IPS-15b (cell line): ENCODE results near the gene NAP1L1.

Experiments used
- H3K27me3 ChIP-seq: one replicate; pipeline ENCODE4 v1.6.1; 2013; ENCODE audit warnings: low read length; ENCODE audit not compliant: control insufficient read depth, insufficient read depth
- H3K36me3 ChIP-seq: one replicate; pipeline ENCODE4 v1.6.1; 2013; ENCODE audit warnings: low read length; ENCODE audit not compliant: control insufficient read depth, insufficient read depth
- H3K4me1 ChIP-seq: one replicate; pipeline ENCODE4 v1.6.1; 2013; ENCODE audit warnings: mild to moderate bottlenecking, low read length; ENCODE audit not compliant: control insufficient read depth, insufficient read depth
- H3K4me3 ChIP-seq: one replicate; pipeline ENCODE4 v1.5.1; 2013; ENCODE audit warnings: low read depth, low read length
- H3K9ac ChIP-seq: one replicate; pipeline ENCODE4 v1.6.1; 2013; ENCODE audit warnings: low read depth, mild to moderate bottlenecking, low read length
- H3K9me3 ChIP-seq: one replicate; pipeline ENCODE4 v1.6.1; 2013; ENCODE audit warnings: mild to moderate bottlenecking, low read length; ENCODE audit not compliant: control insufficient read depth, insufficient read depth

The NAP1L1 gene

GRCh38 chr12:76108356-76108755, 23.9 kb upstream of the NAP1L1 start:
- Histone ChIP-seq H3K4me3 (no peak overlapping the region), H3K36me3 (no peaks in the 10 kb centered on the region), H3K27me3 (no peaks in the 10 kb centered on the region), H3K9ac (no peak overlapping the region), H3K9me3 (no peaks in the 10 kb centered on the region), H3K4me1 (no peaks in the 10 kb centered on the region)

GRCh38 chr12:76106631-76107030, 22.1 kb upstream of the NAP1L1 start:
- no peaks in the 10 kb centered on the region for H3K27me3 ChIP-seq
- H3K4me3 ChIP-seq = no peak overlapping the region
- H3K9ac ChIP-seq = no peak overlapping the region
- peaks cover under 1% of the 10 kb centered on the region for H3K4me1 ChIP-seq
- no peaks in the 10 kb centered on the region for H3K9me3 ChIP-seq
- H3K36me3 ChIP-seq = no peaks in the 10 kb centered on the region

- Histone ChIP-seq H3K27me3 (no peaks in the 10 kb centered on the region), H3K9me3 (no peaks in the 10 kb centered on the region)
These were observed 19.5 kb upstream of the NAP1L1 start for GRCh38 chr12:76103958-76104357.

GRCh38 chr12:76101739-76102385, 17.4 kb upstream of the NAP1L1 start:
- no peaks in the 10 kb centered on the region for H3K27me3 ChIP-seq
- peaks cover 4% of the 10 kb centered on the region for H3K4me1 ChIP-seq
- H3K4me3 ChIP-seq = no peak overlapping the region
- no peaks in the 10 kb centered on the region for H3K9me3 ChIP-seq
- H3K9ac ChIP-seq = no peak overlapping the region
- H3K36me3 ChIP-seq = no peaks in the 10 kb centered on the region

More at GRCh38 chr12:76103958-76104357, 19.5 kb upstream of the NAP1L1 start:
- Histone ChIP-seq H3K9ac (no peak overlapping the region), H3K4me3 (no peak overlapping the region), H3K4me1 (peaks cover 4% of the 10 kb centered on the region), H3K36me3 (no peaks in the 10 kb centered on the region)

DNA sequence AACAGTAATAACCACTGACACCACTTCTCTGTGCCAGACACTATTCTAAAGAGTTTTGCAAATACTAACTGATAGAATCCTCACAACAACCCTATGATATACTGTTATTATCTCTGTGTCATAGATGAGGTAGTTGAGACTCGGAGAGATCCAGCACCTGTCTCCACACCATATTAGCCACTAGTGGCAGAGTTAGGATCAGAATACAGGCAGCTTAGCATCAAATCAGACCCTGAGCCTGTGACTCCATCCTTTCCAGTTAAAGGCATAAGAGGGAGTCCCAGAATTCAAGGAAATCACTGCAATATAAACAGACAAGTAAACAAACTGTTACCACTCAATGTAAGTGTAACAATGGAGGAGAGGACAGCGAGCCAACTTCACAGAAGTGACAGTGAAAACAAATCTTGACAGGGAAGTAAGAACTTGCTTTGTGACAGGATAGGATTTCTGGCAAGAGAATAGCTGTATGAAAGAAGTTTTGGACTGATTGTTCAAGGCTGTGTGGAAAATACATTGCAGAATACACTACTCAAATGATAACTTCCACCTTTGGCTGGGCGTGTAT, 11.7 kb upstream of the NAP1L1 start:
- H3K27me3 ChIP-seq = no peaks in the 10 kb centered on the region
- no peak overlapping the region for H3K4me3 ChIP-seq
- H3K36me3 ChIP-seq = no peaks in the 10 kb centered on the region
- H3K4me1 ChIP-seq = no peaks in the 10 kb centered on the region
- H3K9me3 ChIP-seq = no peaks in the 10 kb centered on the region
- no peak overlapping the region for H3K9ac ChIP-seq

- no peaks in the 10 kb centered on the region for H3K36me3 ChIP-seq
These were observed 10.3 kb upstream of the NAP1L1 start for GRCh38 chr12:76094754-76095153.

GRCh38 chr12:76091246-76091754, 6.8 kb upstream of the NAP1L1 start:
- Histone ChIP-seq H3K4me1 (no peaks in the 10 kb centered on the region), H3K36me3 (no peaks in the 10 kb centered on the region), H3K9ac (no peak overlapping the region), H3K9me3 (no peaks in the 10 kb centered on the region), H3K27me3 (no peaks in the 10 kb centered on the region), H3K4me3 (no peak overlapping the region)

More at GRCh38 chr12:76094754-76095153, 10.3 kb upstream of the NAP1L1 start:
- Histone ChIP-seq H3K27me3 (no peaks in the 10 kb centered on the region), H3K4me3 (no peak overlapping the region), H3K9me3 (no peaks in the 10 kb centered on the region), H3K9ac (no peak overlapping the region), H3K4me1 (no peaks in the 10 kb centered on the region)

DNA sequence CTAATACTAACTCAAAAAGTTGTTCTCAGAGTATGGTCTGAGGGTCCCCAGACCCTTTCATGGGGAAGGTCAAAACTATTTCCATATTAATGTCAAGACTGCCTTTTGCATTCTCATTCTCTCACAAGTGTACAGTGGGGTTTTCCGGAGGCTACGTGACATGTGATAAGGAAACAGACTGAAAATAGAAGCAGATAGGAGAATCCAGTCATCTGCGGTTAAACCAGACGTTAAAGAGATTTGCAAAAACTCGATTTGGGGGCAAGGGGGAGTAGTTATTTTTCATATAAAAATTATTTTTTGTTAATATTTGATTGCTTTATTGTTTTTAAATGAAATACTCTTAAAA, 1.0 kb upstream of the NAP1L1 start:
- Histone ChIP-seq H3K4me1 (peaks cover 11% of the 10 kb centered on the region), H3K9me3 (no peaks in the 10 kb centered on the region), H3K36me3 (no peaks in the 10 kb centered on the region), H3K27me3 (no peaks in the 10 kb centered on the region), H3K9ac (no peak overlapping the region), H3K4me3 (peak overlapping the region; percentile 80)

- Histone ChIP-seq H3K9ac (no peak overlapping the region), H3K9me3 (no peaks in the 10 kb centered on the region), H3K36me3 (no peaks in the 10 kb centered on the region), H3K4me3 (peak overlapping the region; percentile 80), H3K4me1 (peaks cover 13% of the 10 kb centered on the region), H3K27me3 (no peaks in the 10 kb centered on the region)
These were observed 506 bp upstream of the NAP1L1 start for GRCh38 chr12:76084863-76085519.

DNA sequence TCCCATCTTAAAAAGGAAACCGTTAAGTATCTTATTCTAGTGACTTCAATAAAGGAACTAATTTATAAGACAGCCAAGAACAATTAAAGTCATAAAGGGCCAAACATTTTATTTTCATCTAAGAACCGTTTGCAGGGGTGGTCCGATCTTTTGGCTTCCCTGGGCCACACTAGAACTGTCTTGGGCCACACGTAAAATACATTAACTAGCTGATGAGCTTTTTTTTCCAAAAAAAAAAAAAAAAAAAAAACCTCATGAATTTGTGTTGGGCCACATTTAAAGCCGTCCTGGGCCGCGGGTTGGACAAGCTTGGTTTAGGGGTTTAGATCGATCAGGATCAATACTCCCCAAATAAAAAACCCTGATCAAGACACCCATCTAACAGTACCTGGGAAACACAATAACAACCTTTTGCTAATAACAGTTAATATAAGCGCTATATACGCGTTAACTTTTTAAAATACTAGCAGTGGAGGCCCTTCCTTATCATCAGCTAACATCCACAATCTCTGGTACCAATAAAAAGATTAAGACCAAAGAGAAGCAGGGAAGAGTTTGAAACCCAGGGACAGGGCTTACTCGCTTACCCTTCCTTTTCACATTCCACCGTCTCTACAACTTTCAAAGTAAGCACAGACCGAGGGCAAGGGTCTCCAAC, 1.1 kb downstream of the NAP1L1 start:
- H3K27me3 ChIP-seq = no peaks in the 10 kb centered on the region
- H3K9me3 ChIP-seq = no peaks in the 10 kb centered on the region
- peaks cover 17% of the 10 kb centered on the region for H3K4me1 ChIP-seq
- H3K36me3 ChIP-seq = no peaks in the 10 kb centered on the region
- peak overlapping the region; percentile 80 for H3K4me3 ChIP-seq
- peak overlapping the region; percentile 80 for H3K9ac ChIP-seq

DNA sequence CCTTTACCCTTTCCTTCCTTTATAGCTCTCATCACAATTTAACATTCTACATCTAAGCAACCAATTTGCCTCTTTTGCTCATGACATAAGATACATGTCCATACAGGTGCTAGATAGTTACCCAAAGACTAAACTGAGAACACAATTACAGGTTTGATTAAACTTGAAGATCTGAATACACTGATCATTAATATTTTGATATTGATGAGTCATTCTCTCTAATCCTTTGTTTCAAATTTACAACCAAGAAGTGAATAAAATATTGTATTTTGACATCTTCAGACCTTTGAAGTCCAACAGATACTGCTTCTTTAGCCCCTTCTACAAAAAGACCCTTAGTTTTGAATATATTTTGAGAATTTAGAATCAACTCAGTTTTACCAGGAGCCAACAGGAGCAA, 2.6 kb downstream of the NAP1L1 start:
- Histone ChIP-seq H3K9me3 (no peaks in the 10 kb centered on the region), H3K9ac (no peak overlapping the region), H3K27me3 (no peaks in the 10 kb centered on the region), H3K4me1 (peaks cover 25% of the 10 kb centered on the region), H3K36me3 (no peaks in the 10 kb centered on the region), H3K4me3 (peak overlapping the region; percentile 80)
